H1 (cell line): ENCODE measurements around the gene ALG2. TPM values are rescaled to one million over a fixed set of nuclear protein-coding genes. Genes with fewer than 3 reads are reported as not detected.

Source experiments
- CTCF ChIA-PET: fragments of 300-600 bp; sonication (Branson Sonifier 250); formaldehyde crosslinking; loops from one replicate; lab custom pipeline; 2021; ENCODE audit not compliant: partially characterized antibody; lab: Charles Lee
- POLR2A ChIA-PET: fragments of 300-600 bp; sonication (Branson Sonifier 250); formaldehyde crosslinking; loops from one replicate; lab custom pipeline; 2021; ENCODE audit warnings: inconsistent platforms; ENCODE audit not compliant: partially characterized antibody; lab: Charles Lee
- DNase-seq, 2 experiments: peaks; one replicate each; pipeline versions ENCODE4 v3.0.0 to v3.0.0-alpha.2; 2010 to 2022; ENCODE audit warnings: low spot score in 2 of 2, low read depth in 1 of 2, mixed read lengths in 1 of 2
- FAIRE-seq: peaks from 2 replicates; lab custom pipeline; 2011; peaks lifted over from hg19 to GRCh38; lab: Jason Lieb, UNC
- H2AFZ ChIP-seq: 2 replicates; pipeline ENCODE4 v1.8.1; 2012; ENCODE audit warnings: low read length, inconsistent platforms
- H2AK5ac ChIP-seq: 2 replicates; pipeline ENCODE4 v1.6.1; 2013; ENCODE audit warnings: low read depth, low read length
- H2BK120ac ChIP-seq: replicated peaks from 2 replicates; pipeline ENCODE3; 2013; ENCODE audit warnings: low read depth, low read length, inconsistent platforms
- H2BK12ac ChIP-seq: 2 replicates; pipeline ENCODE4 v1.6.1; 2013; ENCODE audit warnings: low read depth, low read length
- H2BK15ac ChIP-seq: 2 replicates; pipeline ENCODE4 v1.6.1; 2013; ENCODE audit warnings: low read length
- H2BK20ac ChIP-seq: 2 replicates; pipeline ENCODE4 v1.6.1; 2013; ENCODE audit warnings: low read length
- H2BK5ac ChIP-seq: 2 replicates; pipeline ENCODE4 v1.6.1; 2013; ENCODE audit warnings: low read depth, low read length
- H3K14ac ChIP-seq: 2 replicates; pipeline ENCODE4 v1.6.1; 2013; ENCODE audit warnings: inconsistent platforms; ENCODE audit not compliant: insufficient read length
- H3K18ac ChIP-seq: 2 replicates; pipeline ENCODE4 v1.6.1; 2013; ENCODE audit warnings: low read length; ENCODE audit errors: extremely low read depth
- H3K23ac ChIP-seq: 2 replicates; pipeline ENCODE4 v1.6.1; 2013; ENCODE audit warnings: inconsistent platforms; ENCODE audit not compliant: insufficient read length
- H3K23me2 ChIP-seq: 2 replicates; pipeline ENCODE4 v1.6.1; 2013; ENCODE audit warnings: low read depth, low read length
- H3K27ac ChIP-seq: 2 replicates; pipeline ENCODE4 v1.6.1; 2011; ENCODE audit warnings: low read depth, low read length, inconsistent platforms
- H3K27me3 ChIP-seq, 4 experiments: replicated peaks in 1 of 4; 1 replicate in 1 of 4; 2 replicates in 3 of 4; pipeline versions ENCODE4 v1.6.1 to v1.8.1; 2011 to 2013; ENCODE audit warnings: low read length in 3 of 4, mild to moderate bottlenecking in 3 of 4, inconsistent platforms in 2 of 4, mixed read lengths in 2 of 4, moderate library complexity in 1 of 4; ENCODE audit not compliant: control insufficient read depth in 3 of 4, insufficient read depth in 3 of 4; ENCODE audit errors: extremely low read depth in 1 of 4
- H3K36me3 ChIP-seq, 4 experiments: 2 replicates each; pipeline versions ENCODE4 v1.6.1 to v1.8.1; 2011 to 2013; ENCODE audit warnings: mild to moderate bottlenecking in 4 of 4, low read length in 3 of 4, moderate library complexity in 2 of 4, control low read depth in 1 of 4, inconsistent platforms in 1 of 4; ENCODE audit not compliant: insufficient read depth in 4 of 4, control insufficient read depth in 2 of 4
- H3K4ac ChIP-seq: replicated peaks from 2 replicates; pipeline ENCODE3; 2013; ENCODE audit warnings: low read length, low read depth, mixed read lengths, inconsistent platforms; ENCODE audit not compliant: insufficient read length
- H3K4me1 ChIP-seq, 4 experiments: replicated peaks in 1 of 4; 1 replicate in 1 of 4; 2 replicates in 3 of 4; pipeline versions ENCODE4 v1.6.1 to v1.8.1; 2011 to 2013; ENCODE audit warnings: low read length in 3 of 4, inconsistent platforms in 2 of 4, mixed read lengths in 1 of 4; ENCODE audit not compliant: insufficient read depth in 4 of 4, control insufficient read depth in 3 of 4
- H3K4me2 ChIP-seq, 2 experiments: 2 replicates each; pipeline versions ENCODE4 v1.6.1 to v1.8.1; 2011 to 2013; ENCODE audit warnings: low read depth in 2 of 2, low read length in 2 of 2, control low read depth in 1 of 2, inconsistent platforms in 1 of 2, mild to moderate bottlenecking in 1 of 2; ENCODE audit not compliant: insufficient read depth in 1 of 2
- H3K4me3 ChIP-seq, 4 experiments: fragments of 200-600, 300-600 bp in 1 of 4; sonication (generic), shearing (Covaris generic), sonication (Bioruptor Twin) in 1 of 4; 2 replicates each; pipeline versions ENCODE4 v1.5.1 to v1.8.1; 2011 to 2016; ENCODE audit warnings: low read length in 4 of 4, low read depth in 3 of 4, control low read depth in 2 of 4, inconsistent platforms in 2 of 4, mild to moderate bottlenecking in 2 of 4, mixed read lengths in 1 of 4, moderate library complexity in 1 of 4; ENCODE audit not compliant: insufficient read depth in 2 of 4; ENCODE audit errors: extremely low read depth in 1 of 4
- H3K56ac ChIP-seq: replicated peaks from 2 replicates; pipeline ENCODE3; 2013; ENCODE audit warnings: low read depth, mild to moderate bottlenecking, mixed read lengths, low read length, inconsistent platforms; ENCODE audit not compliant: insufficient read length
- H3K79me1 ChIP-seq: 2 replicates; pipeline ENCODE4 v1.6.1; 2013; ENCODE audit warnings: low read depth, low read length, control low read depth
- H3K79me2 ChIP-seq, 2 experiments: 2 replicates each; pipeline versions ENCODE4 v1.6.1 to v1.8.1; 2012 to 2013; ENCODE audit warnings: low read length in 2 of 2, mild to moderate bottlenecking in 2 of 2, inconsistent platforms in 1 of 2; ENCODE audit not compliant: insufficient read depth in 2 of 2, control insufficient read depth in 1 of 2
- H3K9ac ChIP-seq, 4 experiments: replicated peaks in 1 of 4; 1 replicate in 1 of 4; 2 replicates in 3 of 4; pipeline versions ENCODE4 v1.6.1 to v1.8.1; 2011 to 2013; ENCODE audit warnings: low read depth in 3 of 4, low read length in 3 of 4, control low read depth in 2 of 4, mild to moderate bottlenecking in 2 of 4, moderate library complexity in 2 of 4, inconsistent platforms in 1 of 4; ENCODE audit errors: extremely low read depth in 1 of 4
- H3K9me3 ChIP-seq, 2 experiments: 2 replicates each; pipeline versions ENCODE4 v1.6.1 to v1.8.1; 2012 to 2013; ENCODE audit warnings: mild to moderate bottlenecking in 2 of 2, moderate library complexity in 2 of 2, control low read depth in 1 of 2, inconsistent platforms in 1 of 2, low read depth in 1 of 2, low read length in 1 of 2, mixed read lengths in 1 of 2; ENCODE audit not compliant: insufficient read depth in 2 of 2
- H4K20me1 ChIP-seq, 2 experiments: replicated peaks in 1 of 2; 2 replicates each; pipeline versions ENCODE3 to v1.8.1; 2011 to 2013; ENCODE audit warnings: inconsistent platforms in 2 of 2, low read length in 2 of 2, mild to moderate bottlenecking in 1 of 2; ENCODE audit not compliant: insufficient read depth in 2 of 2, control insufficient read depth in 1 of 2
- H4K5ac ChIP-seq: 2 replicates; pipeline ENCODE4 v1.6.1; 2013; ENCODE audit warnings: low read length, low read depth, mixed read lengths, inconsistent platforms; ENCODE audit not compliant: insufficient read length
- H4K8ac ChIP-seq: 2 replicates; pipeline ENCODE4 v1.8.0; 2013; ENCODE audit warnings: mild to moderate bottlenecking, moderate library complexity, low read length, inconsistent platforms; ENCODE audit not compliant: insufficient read depth; ENCODE audit errors: extremely low read depth
- H4K91ac ChIP-seq: replicated peaks from 2 replicates; pipeline ENCODE3; 2013; ENCODE audit warnings: low read length, mixed read lengths, inconsistent platforms; ENCODE audit not compliant: insufficient read length
- JUND ChIP-seq: IDR thresholded peaks from 2 replicates; pipeline ENCODE4 v1.6.1; 2011; ENCODE audit warnings: mild to moderate bottlenecking, improper control_type of control experiment, low read length
- MAFK ChIP-seq: IDR thresholded peaks from 2 replicates; pipeline ENCODE4 v1.6.1; 2012; ENCODE audit warnings: low read depth, mild to moderate bottlenecking, improper control_type of control experiment, low read length
- POLR2A ChIP-seq, 2 experiments: IDR thresholded peaks; 1 replicate in 1 of 2; 2 replicates in 1 of 2; pipeline ENCODE4 v1.6.1; 2011; ENCODE audit warnings: low read depth in 2 of 2, low read length in 2 of 2, mild to moderate bottlenecking in 2 of 2; ENCODE audit errors: control extremely low read depth in 1 of 2
- POLR2AphosphoS5 ChIP-seq: IDR thresholded peaks from 2 replicates; pipeline ENCODE4 v1.6.1; 2011; ENCODE audit warnings: low read depth, low read length
- YY1 ChIP-seq: IDR thresholded peaks from 2 replicates; pipeline ENCODE4 v1.6.1; 2011; ENCODE audit warnings: low read depth, mild to moderate bottlenecking, low read length
- WGBS, 2 experiments: shearing (Covaris generic) in 1 of 2; methylation state at CpG; one replicate each; pipeline versions ENCODE4 v1.1.6 to v1.1.7; 2013 to 2015; ENCODE audit warnings: low lambda C conversion rate in 2 of 2, mixed read lengths in 2 of 2, inconsistent platforms in 1 of 2, low coverage in 1 of 2, missing lambda C conversion rate in 1 of 2; ENCODE audit not compliant: insufficient replicate concordance in 2 of 2, insufficient coverage in 1 of 2, insufficient read length in 1 of 2; ENCODE audit errors: extremely low coverage in 1 of 2, missing lambda C conversion rate in 1 of 2; 5-methylcytosine and 5-hydroxymethylcytosine counted together
- polyA plus RNA-seq, 7 experiments: library from polyadenylated mRNA; depleted of rRNA in 3 of 7; stranded (reverse) in 5 of 7; unstranded in 2 of 7; fragments of >200 nt in 5 of 7; fragments of 200-250 nt in 2 of 7; gene quantifications; 1 replicate in 5 of 7; 2 replicates in 1 of 7; 4 replicates in 1 of 7; pipeline versions ENCODE4 v1.2.1 to v1.2.3, GENCODE V29; 2011 to 2013; ENCODE audit warnings: missing spikeins in 2 of 7, mixed read lengths in 2 of 7
- total RNA-seq: library from RNA; stranded (reverse); fragmentation: NEBNext Ultra II Directional; extraction: Animal tissue kit (Norgen Biotek cat#: 25700); gene quantifications from 2 replicates; pipeline ENCODE4 v1.2.1, GENCODE V29; 2021

The ALG2 gene
- total and polyA plus RNA-seq, 2 of the 8 experiments (the other 6 are each of a cell fraction or from before 2014, with no cell fraction given) = 27.1 to 30.7 TPM

GRCh38 chr9:99255651-99256050 lies 33.9 kb upstream of the ALG2 start:
- Histone ChIP-seq H3K14ac (no peak overlapping the region), H3K56ac (no peak overlapping the region), H3K23ac (no peak overlapping the region), H4K5ac (no peak overlapping the region), H3K27me3 (no peaks in the 10 kb centered on the region; a peak in 2 of 7 replicates), H2BK120ac (no peak overlapping the region), H2BK20ac (no peak overlapping the region), H3K18ac (no peak overlapping the region), H2BK5ac (no peak overlapping the region), H2BK15ac (no peak overlapping the region), H3K9ac (no peak overlapping the region), H2BK12ac (no peak overlapping the region), H3K4me3 (no peak overlapping the region), H3K4ac (no peak overlapping the region), H3K79me2 (no peaks in the 10 kb centered on the region), H3K36me3 (no peaks in the 10 kb centered on the region), H2AFZ (no peak overlapping the region), H2AK5ac (no peak overlapping the region), H3K4me1 (peaks cover 0 to 6% (median 5%) of the 10 kb centered on the region in 4 experiments; a peak in 5 of 7 replicates), H3K79me1 (no peaks in the 10 kb centered on the region), H4K20me1 (no peaks in the 10 kb centered on the region), H3K23me2 (no peaks in the 10 kb centered on the region), H3K27ac (no peak overlapping the region), H4K91ac (no peak overlapping the region), H3K9me3 (no peaks in the 10 kb centered on the region), H3K4me2 (no peak overlapping the region), H4K8ac (no peak overlapping the region)
- WGBS, 2 experiments = 81% methylated on average over 1 of the region's 1 CpG; no CpG with 5 or more reads in 1 of the 2 experiments
- CTCF ChIA-PET = interaction anchor here (0.7 to 1.7 kb wide), 5 partner anchors 11 to 550 kb away, joined by 3 to 9 read pairs (median 3); partner anchors contain the start of gene SEC61B
- FAIRE-seq = no peak
- POLR2A ChIA-PET = no interaction called here
- DNase-seq = no peak
- no peak for TF ChIP-seq POLR2A (IDR thresholded peaks at IDR 0.05; ENCODE audit: control extremely low read depth in 1 of 2, low read depth in 2 of 2, low read length in 2 of 2)
- TF ChIP-seq JUND = no peak
- no peak for TF ChIP-seq MAFK
- no peak for TF ChIP-seq YY1
- no peak for TF ChIP-seq POLR2AphosphoS5
